ENCODE measurements around the gene HAVCR1. TPM values are rescaled to one million over a fixed set of nuclear protein-coding genes. Genes with fewer than 3 reads are reported as not detected.
A peak's percentile ranks its signal among the peaks of the same experiment; 100 is the strongest.

HAVCR1 gene
- total and polyA plus RNA-seq, 2 of the 13 experiments (the other 11 are each of a cell fraction or from before 2014, with no cell fraction given): 0.93 to 12.3 TPM

DNA sequence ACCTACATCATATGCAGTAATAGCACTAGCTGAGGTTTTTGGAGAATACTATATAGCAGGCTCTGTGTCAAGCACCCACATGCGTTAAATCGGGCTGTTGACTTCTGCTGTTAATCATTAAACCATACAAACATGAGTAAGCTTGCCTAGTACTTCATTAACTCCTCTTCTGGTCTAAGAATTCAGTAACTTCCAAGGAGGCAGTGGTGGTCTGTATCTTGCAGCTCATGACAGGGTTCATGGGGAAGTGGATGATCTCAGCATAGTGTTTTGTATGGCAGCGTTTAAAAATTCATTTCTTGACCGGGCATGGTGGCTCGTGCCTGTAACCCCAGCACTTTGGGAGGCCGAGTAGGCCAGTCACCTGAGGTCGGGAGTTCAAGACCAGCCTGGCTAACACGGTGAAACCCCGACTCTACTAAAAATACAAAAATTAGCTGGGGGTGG, at the start of gene HAVCR1 (continued):
- TF ChIP-seq, protein P1, sequence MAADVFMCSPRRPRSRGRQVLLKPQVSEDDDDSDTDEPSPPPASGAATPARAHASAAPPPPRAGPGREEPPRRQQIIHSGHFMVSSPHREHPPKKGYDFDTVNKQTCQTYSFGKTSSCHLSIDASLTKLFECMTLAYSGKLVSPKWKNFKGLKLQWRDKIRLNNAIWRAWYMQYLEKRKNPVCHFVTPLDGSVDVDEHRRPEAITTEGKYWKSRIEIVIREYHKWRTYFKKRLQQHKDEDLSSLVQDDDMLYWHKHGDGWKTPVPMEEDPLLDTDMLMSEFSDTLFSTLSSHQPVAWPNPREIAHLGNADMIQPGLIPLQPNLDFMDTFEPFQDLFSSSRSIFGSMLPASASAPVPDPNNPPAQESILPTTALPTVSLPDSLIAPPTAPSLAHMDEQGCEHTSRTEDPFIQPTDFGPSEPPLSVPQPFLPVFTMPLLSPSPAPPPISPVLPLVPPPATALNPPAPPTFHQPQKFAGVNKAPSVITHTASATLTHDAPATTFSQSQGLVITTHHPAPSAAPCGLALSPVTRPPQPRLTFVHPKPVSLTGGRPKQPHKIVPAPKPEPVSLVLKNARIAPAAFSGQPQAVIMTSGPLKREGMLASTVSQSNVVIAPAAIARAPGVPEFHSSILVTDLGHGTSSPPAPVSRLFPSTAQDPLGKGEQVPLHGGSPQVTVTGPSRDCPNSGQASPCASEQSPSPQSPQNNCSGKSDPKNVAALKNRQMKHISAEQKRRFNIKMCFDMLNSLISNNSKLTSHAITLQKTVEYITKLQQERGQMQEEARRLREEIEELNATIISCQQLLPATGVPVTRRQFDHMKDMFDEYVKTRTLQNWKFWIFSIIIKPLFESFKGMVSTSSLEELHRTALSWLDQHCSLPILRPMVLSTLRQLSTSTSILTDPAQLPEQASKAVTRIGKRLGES (CRISPR knock-in tag; IDR thresholded peaks at IDR 0.05; ENCODE audit: borderline replicate concordance): no peak
- TF ChIP-seq SKI (IDR thresholded peaks at IDR 0.05; ENCODE audit: partially characterized antibody) (no peak), NCOA2 (CRISPR knock-in tag; IDR thresholded peaks at IDR 0.05) (0 out of 2 replicates have a peak, but pooled peaks have one; percentile 37), ZMYM3 (CRISPR knock-in tag; IDR thresholded peaks at IDR 0.05) (peak; percentile 52), HDAC2 (CRISPR knock-in tag; IDR thresholded peaks at IDR 0.05) (peak; percentile 70), FOXP1 (IDR thresholded peaks at IDR 0.05) (no peak), FOXP1 (CRISPR knock-in tag; IDR thresholded peaks at IDR 0.05) (peak; percentile 57), ZKSCAN8 (CRISPR knock-in tag; IDR thresholded peaks at IDR 0.05; ENCODE audit: borderline replicate concordance) (0 out of 2 replicates have a peak, but pooled peaks have one; percentile 69), ERF (CRISPR knock-in tag; IDR thresholded peaks at IDR 0.05) (0 out of 2 replicates have a peak, but pooled peaks have one; percentile 22), ZMYM2 (CRISPR knock-in tag; IDR thresholded peaks at IDR 0.05) (0 out of 2 replicates have a peak, but pooled peaks have one; percentile 30), ZNF337 (CRISPR knock-in tag; IDR thresholded peaks at IDR 0.05; ENCODE audit: borderline replicate concordance, low read depth) (0 out of 2 replicates have a peak, but pooled peaks have one; percentile 33), XBP1 (CRISPR knock-in tag; IDR thresholded peaks at IDR 0.05) (no peak), ZBTB38 (CRISPR knock-in tag; IDR thresholded peaks at IDR 0.05) (no peak), FOXA3 (CRISPR knock-in tag; IDR thresholded peaks at IDR 0.05) (peak; percentile 90), MIXL1 (CRISPR knock-in tag; IDR thresholded peaks at IDR 0.05) (peak; percentile 89), POLR2A (IDR thresholded peaks at IDR 0.05; ENCODE audit: insufficient read depth in 1 of 2, low read depth in 2 of 2, low read length in 2 of 2) (peak in 1 of 2 experiments; percentile 73; a peak in 2 of 4 replicates), KDM1A (CRISPR knock-in tag; IDR thresholded peaks at IDR 0.05) (peak; percentile 25; the same call in 1 of the 2 replicates), SAP130 (CRISPR knock-in tag; IDR thresholded peaks at IDR 0.05; ENCODE audit: low read depth) (peak; percentile 65), MIER3 (CRISPR knock-in tag; IDR thresholded peaks at IDR 0.05; ENCODE audit: borderline replicate concordance) (peak; percentile 67; the same call in 1 of the 2 replicates), PPARG (CRISPR knock-in tag; conservative IDR thresholded peaks at IDR 0.05) (peak; percentile 52; the same call in 1 of the 2 replicates)
- TF ChIP-seq, protein P2, sequence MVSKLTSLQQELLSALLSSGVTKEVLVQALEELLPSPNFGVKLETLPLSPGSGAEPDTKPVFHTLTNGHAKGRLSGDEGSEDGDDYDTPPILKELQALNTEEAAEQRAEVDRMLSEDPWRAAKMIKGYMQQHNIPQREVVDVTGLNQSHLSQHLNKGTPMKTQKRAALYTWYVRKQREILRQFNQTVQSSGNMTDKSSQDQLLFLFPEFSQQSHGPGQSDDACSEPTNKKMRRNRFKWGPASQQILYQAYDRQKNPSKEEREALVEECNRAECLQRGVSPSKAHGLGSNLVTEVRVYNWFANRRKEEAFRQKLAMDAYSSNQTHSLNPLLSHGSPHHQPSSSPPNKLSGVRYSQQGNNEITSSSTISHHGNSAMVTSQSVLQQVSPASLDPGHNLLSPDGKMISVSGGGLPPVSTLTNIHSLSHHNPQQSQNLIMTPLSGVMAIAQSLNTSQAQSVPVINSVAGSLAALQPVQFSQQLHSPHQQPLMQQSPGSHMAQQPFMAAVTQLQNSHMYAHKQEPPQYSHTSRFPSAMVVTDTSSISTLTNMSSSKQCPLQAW (CRISPR knock-in tag; IDR thresholded peaks at IDR 0.05): peak; percentile 97
- TF ChIP-seq, protein P3, sequence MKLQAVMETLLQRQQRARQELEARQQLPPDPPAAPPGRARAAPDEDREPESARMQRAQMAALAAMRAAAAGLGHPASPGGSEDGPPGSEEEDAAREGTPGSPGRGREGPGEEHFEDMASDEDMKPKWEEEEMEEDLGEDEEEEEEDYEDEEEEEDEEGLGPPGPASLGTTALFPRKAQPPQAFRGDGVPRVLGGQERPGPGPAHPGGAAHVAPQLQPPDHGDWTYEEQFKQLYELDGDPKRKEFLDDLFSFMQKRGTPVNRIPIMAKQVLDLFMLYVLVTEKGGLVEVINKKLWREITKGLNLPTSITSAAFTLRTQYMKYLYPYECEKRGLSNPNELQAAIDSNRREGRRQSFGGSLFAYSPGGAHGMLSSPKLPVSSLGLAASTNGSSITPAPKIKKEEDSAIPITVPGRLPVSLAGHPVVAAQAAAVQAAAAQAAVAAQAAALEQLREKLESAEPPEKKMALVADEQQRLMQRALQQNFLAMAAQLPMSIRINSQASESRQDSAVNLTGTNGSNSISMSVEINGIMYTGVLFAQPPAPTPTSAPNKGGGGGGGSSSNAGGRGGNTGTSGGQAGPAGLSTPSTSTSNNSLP (IDR thresholded peaks at IDR 0.05; ENCODE audit: low read depth, low read length): peak; percentile 71
- TF ChIP-seq, protein P4, sequence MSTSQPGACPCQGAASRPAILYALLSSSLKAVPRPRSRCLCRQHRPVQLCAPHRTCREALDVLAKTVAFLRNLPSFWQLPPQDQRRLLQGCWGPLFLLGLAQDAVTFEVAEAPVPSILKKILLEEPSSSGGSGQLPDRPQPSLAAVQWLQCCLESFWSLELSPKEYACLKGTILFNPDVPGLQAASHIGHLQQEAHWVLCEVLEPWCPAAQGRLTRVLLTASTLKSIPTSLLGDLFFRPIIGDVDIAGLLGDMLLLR (CRISPR knock-in tag; IDR thresholded peaks at IDR 0.05): no peak
- TF ChIP-seq, protein P5, sequence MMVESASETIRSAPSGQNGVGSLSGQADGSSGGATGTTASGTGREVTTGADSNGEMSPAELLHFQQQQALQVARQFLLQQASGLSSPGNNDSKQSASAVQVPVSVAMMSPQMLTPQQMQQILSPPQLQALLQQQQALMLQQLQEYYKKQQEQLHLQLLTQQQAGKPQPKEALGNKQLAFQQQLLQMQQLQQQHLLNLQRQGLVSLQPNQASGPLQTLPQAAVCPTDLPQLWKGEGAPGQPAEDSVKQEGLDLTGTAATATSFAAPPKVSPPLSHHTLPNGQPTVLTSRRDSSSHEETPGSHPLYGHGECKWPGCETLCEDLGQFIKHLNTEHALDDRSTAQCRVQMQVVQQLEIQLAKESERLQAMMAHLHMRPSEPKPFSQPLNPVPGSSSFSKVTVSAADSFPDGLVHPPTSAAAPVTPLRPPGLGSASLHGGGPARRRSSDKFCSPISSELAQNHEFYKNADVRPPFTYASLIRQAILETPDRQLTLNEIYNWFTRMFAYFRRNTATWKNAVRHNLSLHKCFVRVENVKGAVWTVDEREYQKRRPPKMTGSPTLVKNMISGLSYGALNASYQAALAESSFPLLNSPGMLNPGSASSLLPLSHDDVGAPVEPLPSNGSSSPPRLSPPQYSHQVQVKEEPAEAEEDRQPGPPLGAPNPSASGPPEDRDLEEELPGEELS (CRISPR knock-in tag; IDR thresholded peaks at IDR 0.05): peak; percentile 22; the same call in 1 of the 2 replicates
